HEK293 (cell line): ENCODE measurements around the gene APLP2.

Experiments
- CTCF ChIA-PET: fragments of 350-600 bp; formaldehyde crosslinking; extraction: SDS; loops from one replicate; lab custom pipeline; 2021; ENCODE audit warnings: antibody characterized with exemption; lab: Yijun Ruan, JAX
- POLR2A ChIA-PET: fragments of 300-600 bp; formaldehyde crosslinking; extraction: SDS; loops from one replicate; lab custom pipeline; 2020; ENCODE audit warnings: antibody characterized with exemption, inconsistent platforms; lab: Yijun Ruan, JAX
- H3K27ac ChIP-seq: fragments of 200-500 bp; sonication (Bioruptor generic); 2 replicates; pipeline ENCODE4 v1.5.1; 2014; ENCODE audit warnings: low read depth, low read length, control low read depth, inconsistent platforms; ENCODE audit errors: extremely low read depth
- H3K36me3 ChIP-seq, 2 experiments: fragments of 200-500 bp in 1 of 2; sonication (Bioruptor generic) in 1 of 2; 1 replicate in 1 of 2; 2 replicates in 1 of 2; pipeline ENCODE4 v1.5.1; 2014 to 2017; ENCODE audit warnings: inconsistent platforms in 2 of 2, low read length in 2 of 2; ENCODE audit not compliant: control insufficient read depth in 2 of 2, insufficient read depth in 1 of 2
- H3K4me1 ChIP-seq: fragments of 200-500 bp; sonication (Bioruptor generic); 2 replicates; pipeline ENCODE4 v1.5.1; 2014; ENCODE audit warnings: mild to moderate bottlenecking, low read length, inconsistent platforms; ENCODE audit not compliant: control insufficient read depth, insufficient read depth
- H3K4me3 ChIP-seq: 2 replicates; pipeline ENCODE4 v1.5.1; 2011; ENCODE audit warnings: low read depth, mild to moderate bottlenecking, control low read depth, low read length, moderate library complexity
- H3K9me3 ChIP-seq: fragments of 200-500 bp; sonication (Bioruptor generic); 2 replicates; pipeline ENCODE4 v1.5.1; 2014; ENCODE audit warnings: low read depth, low read length, inconsistent platforms; ENCODE audit not compliant: control insufficient read depth, insufficient read depth
- GLIS1 ChIP-seq: fragments of 450-650 bp; formaldehyde crosslinking; IDR thresholded peaks from 2 replicates; pipeline ENCODE4 v1.5.1; 2016; ENCODE audit warnings: missing biosample characterization, missing genetic modification characterization
- OVOL3 ChIP-seq: fragments of 450-650 bp; formaldehyde crosslinking; IDR thresholded peaks from 2 replicates; pipeline ENCODE4 v1.5.1; 2016; ENCODE audit warnings: missing biosample characterization, missing genetic modification characterization
- PRDM2 ChIP-seq: fragments of 450-650 bp; formaldehyde crosslinking; IDR thresholded peaks from 2 replicates; pipeline ENCODE4 v1.5.1; 2016; ENCODE audit warnings: missing biosample characterization, missing genetic modification characterization, borderline replicate concordance
- SCRT2 ChIP-seq: fragments of 450-650 bp; formaldehyde crosslinking; IDR thresholded peaks from 2 replicates; pipeline ENCODE4 v1.5.1; 2016; ENCODE audit warnings: missing biosample characterization, missing genetic modification characterization
- YY2 ChIP-seq: fragments of 450-650 bp; formaldehyde crosslinking; IDR thresholded peaks from 2 replicates; pipeline ENCODE4 v1.5.1; 2016; ENCODE audit warnings: missing biosample characterization, missing genetic modification characterization
- ZFP3 ChIP-seq: fragments of 450-650 bp; formaldehyde crosslinking; IDR thresholded peaks from 2 replicates; pipeline ENCODE4 v1.5.1; 2016; ENCODE audit warnings: low read depth, missing biosample characterization, missing genetic modification characterization
- ZFP69B ChIP-seq: fragments of 450-650 bp; formaldehyde crosslinking; IDR thresholded peaks from 2 replicates; pipeline ENCODE4 v1.5.1; 2016; ENCODE audit warnings: missing biosample characterization, missing genetic modification characterization
- ZNF2 ChIP-seq: fragments of 450-650 bp; formaldehyde crosslinking; IDR thresholded peaks from 2 replicates; pipeline ENCODE4 v1.5.1; 2016; ENCODE audit warnings: missing biosample characterization, missing genetic modification characterization
- ZNF248 ChIP-seq: fragments of 450-650 bp; formaldehyde crosslinking; IDR thresholded peaks from 2 replicates; pipeline ENCODE4 v1.5.1; 2017; ENCODE audit warnings: missing biosample characterization, missing genetic modification characterization
- ZNF280D ChIP-seq: fragments of 450-650 bp; formaldehyde crosslinking; IDR thresholded peaks from 2 replicates; pipeline ENCODE4 v1.5.1; 2016; ENCODE audit warnings: missing biosample characterization, missing genetic modification characterization
- ZNF416 ChIP-seq: fragments of 450-650 bp; formaldehyde crosslinking; IDR thresholded peaks from 2 replicates; pipeline ENCODE4 v1.5.1; 2016; ENCODE audit warnings: missing biosample characterization, missing genetic modification characterization
- ZNF580 ChIP-seq: fragments of 450-650 bp; formaldehyde crosslinking; IDR thresholded peaks from 2 replicates; pipeline ENCODE4 v1.5.1; 2016; ENCODE audit warnings: missing biosample characterization, missing genetic modification characterization
- ZNF747 ChIP-seq: fragments of 450-650 bp; formaldehyde crosslinking; IDR thresholded peaks from 2 replicates; pipeline ENCODE4 v1.5.1; 2016; ENCODE audit warnings: missing biosample characterization, missing genetic modification characterization
- ZNF76 ChIP-seq: fragments of 450-650 bp; formaldehyde crosslinking; IDR thresholded peaks from 2 replicates; pipeline ENCODE4; 2016; ENCODE audit warnings: low read depth, missing biosample characterization, missing genetic modification characterization, borderline replicate concordance

Gene APLP2

GRCh38 chr11:130145311-130145812, 75.7 kb downstream of the APLP2 start:
- Histone ChIP-seq H3K36me3 (peaks cover 3 to 66% of the 10 kb centered on the region in 2 experiments; a peak in 2 of 3 replicates), H3K4me1 (no peaks in the 10 kb centered on the region), H3K27ac (no peak overlapping the region), H3K9me3 (no peaks in the 10 kb centered on the region), H3K4me3 (no peak overlapping the region)
- POLR2A ChIA-PET: interaction anchor here (0.5 to 0.6 kb wide), 2 partner anchors 41 to 162 kb away, joined by 3 read pairs; no protein-coding TSS in a partner anchor
- CTCF ChIA-PET: interaction anchor here (0.7 to 1.9 kb wide), 7 partner anchors 9 to 359 kb away, joined by 3 to 7 read pairs (median 5); no protein-coding TSS in a partner anchor
- TF ChIP-seq ZFP69B (no peak), OVOL3 (tag by site-specific recombination) (no peak)

- ChIA-PET CTCF (interaction anchor here (0.6 to 1.9 kb wide), 16 partner anchors 10 to 629 kb away, joined by 3 to 7 read pairs (median 3); no protein-coding TSS in a partner anchor), POLR2A (interaction anchor here (0.6 to 1.1 kb wide), 2 partner anchors 10 to 68 kb away, joined by 3 to 6 read pairs; no protein-coding TSS in a partner anchor)
- Histone ChIP-seq H3K9me3 (no peaks in the 10 kb centered on the region), H3K4me3 (no peak overlapping the region), H3K27ac (no peak overlapping the region), H3K4me1 (no peaks in the 10 kb centered on the region), H3K36me3 (peaks cover 3 to 61% of the 10 kb centered on the region in 2 experiments; a peak in 2 of 3 replicates)
- TF ChIP-seq ZNF248 (tag by site-specific recombination): no peak
- peak; percentile 39; the same call in 1 of the 2 replicates for TF ChIP-seq SCRT2
- TF ChIP-seq ZNF747 (tag by site-specific recombination): no peak
- TF ChIP-seq ZNF2: no peak
- TF ChIP-seq ZFP3: no peak
- 0 out of 2 replicates have a peak, but pooled peaks have one; percentile 7 for TF ChIP-seq GLIS1 (tag by site-specific recombination)
- TF ChIP-seq ZNF76 (tag by site-specific recombination): no peak
These were observed 76.5 kb downstream of the APLP2 start for GRCh38 chr11:130145975-130146776.

GRCh38 chr11:130146796-130147195, 77.1 kb downstream of the APLP2 start:
- TF ChIP-seq ZNF580 (tag by site-specific recombination): no peak
- TF ChIP-seq ZNF280D (tag by site-specific recombination): no peak
- no peak for TF ChIP-seq PRDM2
- no peak for TF ChIP-seq YY2
- no peak for TF ChIP-seq ZNF416
- H3K4me1 ChIP-seq: no peaks in the 10 kb centered on the region
- H3K9me3 ChIP-seq: no peaks in the 10 kb centered on the region
- ChIA-PET POLR2A (interaction anchor here (1.1 kb wide), 1 partner anchor 68 kb away, joined by 3 read pairs; no protein-coding TSS in a partner anchor), CTCF (interaction anchor here (0.6 to 1.9 kb wide), 13 partner anchors 9 to 692 kb away, joined by 3 to 7 read pairs (median 3); no protein-coding TSS in a partner anchor)
- H3K4me3 ChIP-seq: no peak overlapping the region
- H3K27ac ChIP-seq: no peak overlapping the region
- H3K36me3 ChIP-seq: peaks cover 3 to 55% of the 10 kb centered on the region in 2 experiments; a peak in 2 of 3 replicates
